Upper lobe of left lung (tissue), 6 donors: Measurements from ENCODE around the gene NXPE3. TPM values are rescaled to one million over a fixed set of nuclear protein-coding genes. Genes with fewer than 3 reads are reported as not detected.
A peak's percentile ranks its signal among the peaks of the same experiment; 100 is the strongest.

Experiments
- ATAC-seq, 2 donors: fragments of 200-7000 bp; cut with Tn5 transposase; one replicate each; pipeline ENCODE4 v1.9.1; 2022; ENCODE audit warnings: mild to moderate bottlenecking in 2 of 2, moderate library complexity in 2 of 2; ENCODE audit not compliant: low FRiP score in 2 of 2
- DNase-seq, 2 donors: peaks; one replicate each; pipeline ENCODE4 v3.0.0-alpha.2; 2019 to 2020
- H3K27ac ChIP-seq, 4 donors: fragments of 200-600 bp; sonication (generic); one replicate each; pipeline ENCODE4 v1.5.1; 2016 to 2019
- H3K27me3 ChIP-seq, 4 donors: fragments of 200-600 bp; sonication (generic); one replicate each; pipeline ENCODE4 v1.5.1; 2017 to 2019
- H3K36me3 ChIP-seq, 4 donors: fragments of 200-600 bp; sonication (generic); one replicate each; pipeline ENCODE4 v1.5.1; 2016 to 2019
- H3K4me1 ChIP-seq, 4 donors: fragments of 200-600 bp; sonication (generic); one replicate each; pipeline ENCODE4 v1.5.1; 2018 to 2019
- H3K4me3 ChIP-seq, 4 donors: fragments of 200-600 bp; sonication (generic); one replicate each; pipeline ENCODE4 v1.5.1; 2017 to 2019; ENCODE audit warnings: mild to moderate bottlenecking in 2 of 4, moderate library complexity in 1 of 4
- H3K9me3 ChIP-seq, 4 donors: fragments of 200-600 bp; sonication (generic); one replicate each; pipeline ENCODE4 v1.5.1; 2018 to 2019
- CTCF ChIP-seq, 6 experiments: fragments of 450-650 bp in 4 of 6; fragments of 200-600 bp in 2 of 6; sonication (generic) in 2 of 6; IDR thresholded peaks; one replicate each; pipeline ENCODE4 v1.5.1; 2016 to 2019; ENCODE audit warnings: antibody characterized with exemption in 6 of 6
- EP300 ChIP-seq, 4 donors: sonication (generic); formaldehyde crosslinking; IDR thresholded peaks; one replicate each; pipeline ENCODE4 v1.5.1; 2017; ENCODE audit warnings: antibody characterized with exemption in 4 of 4, control low read depth in 2 of 4
- POLR2A ChIP-seq, 4 donors: fragments of 450-650 bp; IDR thresholded peaks; one replicate each; pipeline ENCODE4 v1.5.1; 2016 to 2017; ENCODE audit warnings: antibody characterized with exemption in 4 of 4, mild to moderate bottlenecking in 2 of 4
- POLR2AphosphoS5 ChIP-seq, 2 donors: sonication (generic); formaldehyde crosslinking; IDR thresholded peaks; one replicate each; pipeline ENCODE4 v1.5.1; 2017; ENCODE audit warnings: antibody characterized with exemption in 2 of 2
- WGBS, 2 donors: methylation state at CpG; one replicate each; pipeline ENCODE4 v1.1.5; 2017 to 2018; 5-methylcytosine and 5-hydroxymethylcytosine counted together
- total RNA-seq, 6 donors: library from RNA; depleted of rRNA in 4 of 6; stranded (reverse); fragments of >200 nt in 4 of 6; gene quantifications; one replicate each; pipeline versions ENCODE4 v1.1.0 to v1.2.1, GENCODE V29; 2016 to 2021
- donor health status: DM: no; HTN: no; CAD: no; lungs with moderate emphysema.
- donor health status: DM: no; HTN: yes; CAD: no; lungs with severe emphysema.

The NXPE3 gene
- total RNA-seq, 6 donors from 2014 or later, result 7.2 to 16.8 (median 15.5) TPM

GRCh38 chr3:101853982-101854381 lies 75.0 kb downstream of the NXPE3 start:
- peaks cover 32 to 60% (median 34%) of the 10 kb centered on the region in 4 donors for H3K4me1 ChIP-seq
- ATAC-seq, result no peak
- no peaks in the 10 kb centered on the region for H3K9me3 ChIP-seq
- H3K36me3 ChIP-seq, result peaks cover 55 to 72% (median 63%) of the 10 kb centered on the region in 4 donors
- no peak for DNase-seq
- H3K27me3 ChIP-seq, result no peaks in the 10 kb centered on the region
- TF ChIP-seq EP300 (IDR thresholded peaks at IDR 0.05), result no peak
- peak overlapping the region in 2 of 4 donors; percentile 4 to 58 for H3K27ac ChIP-seq
- H3K4me3 ChIP-seq, result peak overlapping the region in 1 of 4 donors; percentile 65
- 89 to 90% methylated on average over 3 of the region's 3 CpGs for WGBS, 2 donors

GRCh38 chr3:101854608-101855304 lies 75.7 kb downstream of the NXPE3 start:
- peaks cover 63 to 80% (median 71%) of the 10 kb centered on the region in 4 donors for H3K36me3 ChIP-seq
- no peak overlapping the region for H3K4me3 ChIP-seq
- TF ChIP-seq CTCF (IDR thresholded peaks at IDR 0.05) (no peak), EP300 (IDR thresholded peaks at IDR 0.05) (no peak), POLR2AphosphoS5 (IDR thresholded peaks at IDR 0.05) (no peak), POLR2A (IDR thresholded peaks at IDR 0.05) (no peak)
- H3K4me1 ChIP-seq, result peaks cover 32 to 60% (median 34%) of the 10 kb centered on the region in 4 donors
- no peaks in the 10 kb centered on the region for H3K9me3 ChIP-seq
- WGBS, 2 donors, result 76 to 83% methylated on average over 2 of the region's 2 CpGs
- DNase-seq (no peak), ATAC-seq (no peak)
- no peaks in the 10 kb centered on the region for H3K27me3 ChIP-seq
- peak overlapping the region in 2 of 4 donors; percentile 4 to 58 for H3K27ac ChIP-seq

- H3K4me1 ChIP-seq, result peaks cover 27 to 48% (median 31%) of the 10 kb centered on the region in 4 donors
These were observed 78.3 kb downstream of the NXPE3 start for GRCh38 chr3:101857301-101857741.

GRCh38 chr3:101858464-101859030 lies 79.5 kb downstream of the NXPE3 start:
- Histone ChIP-seq H3K4me1 (peaks cover 17 to 36% (median 21%) of the 10 kb centered on the region in 4 donors), H3K27ac (no peak overlapping the region), H3K36me3 (peaks cover 66 to 92% (median 71%) of the 10 kb centered on the region in 4 donors), H3K9me3 (no peaks in the 10 kb centered on the region), H3K4me3 (no peak overlapping the region), H3K27me3 (no peaks in the 10 kb centered on the region)
- 89 to 92% methylated on average over 4 of the region's 4 CpGs for WGBS, 2 donors
- TF ChIP-seq EP300 (IDR thresholded peaks at IDR 0.05) (no peak), CTCF (IDR thresholded peaks at IDR 0.05) (no peak), POLR2A (IDR thresholded peaks at IDR 0.05) (no peak), POLR2AphosphoS5 (IDR thresholded peaks at IDR 0.05) (no peak)
- ATAC-seq, result no peak
- no peak for DNase-seq

More at GRCh38 chr3:101857301-101857741, 78.3 kb downstream of the NXPE3 start:
- no peak for ATAC-seq
- H3K27ac ChIP-seq, result no peak overlapping the region
- H3K36me3 ChIP-seq, result peaks cover 76 to 99% (median 82%) of the 10 kb centered on the region in 4 donors
- WGBS, 2 donors, result 81 to 83% methylated on average over 8 of the region's 8 CpGs
- no peak overlapping the region for H3K4me3 ChIP-seq
- no peaks in the 10 kb centered on the region for H3K27me3 ChIP-seq
- TF ChIP-seq CTCF (IDR thresholded peaks at IDR 0.05), result no peak
- TF ChIP-seq EP300 (IDR thresholded peaks at IDR 0.05), result no peak
- TF ChIP-seq POLR2AphosphoS5 (IDR thresholded peaks at IDR 0.05), result no peak
- TF ChIP-seq POLR2A (IDR thresholded peaks at IDR 0.05), result no peak
- DNase-seq, result no peak
- H3K9me3 ChIP-seq, result no peaks in the 10 kb centered on the region

- Histone ChIP-seq H3K4me1 (peaks cover 9 to 23% (median 12%) of the 10 kb centered on the region in 4 donors), H3K4me3 (no peak overlapping the region), H3K27ac (no peak overlapping the region), H3K9me3 (no peaks in the 10 kb centered on the region), H3K27me3 (no peaks in the 10 kb centered on the region), H3K36me3 (peaks cover 54 to 77% (median 59%) of the 10 kb centered on the region in 4 donors)
- DNase-seq, result no peak
- TF ChIP-seq EP300 (IDR thresholded peaks at IDR 0.05) (no peak), POLR2A (IDR thresholded peaks at IDR 0.05) (no peak), POLR2AphosphoS5 (IDR thresholded peaks at IDR 0.05) (no peak), CTCF (IDR thresholded peaks at IDR 0.05) (no peak)
- WGBS, 2 donors, result 90 to 93% methylated on average over 5 of the region's 5 CpGs
- no peak for ATAC-seq
These were observed 81.0 kb downstream of the NXPE3 start for GRCh38 chr3:101859882-101860448.
